A549 (cell line): ENCODE data around the gene EME2. TPM values are rescaled to one million over a fixed set of nuclear protein-coding genes. Genes with fewer than 3 reads are reported as not detected.

Source experiments
- ATAC-seq, 2 experiments: fragments of 200-7000 bp in 1 of 2; fragments of >200 bp in 1 of 2; cut with Nextera tagmentation in 1 of 2; cut with Tn5 transposase in 1 of 2; 3 replicates each; pipeline versions ENCODE4 v1.8.0 to v1.9.1; 2018 to 2020; ENCODE audit warnings: mild to moderate bottlenecking in 1 of 2, moderate library complexity in 1 of 2
- CTCF ChIA-PET: fragments of 300-600 bp; sonication (Branson Sonifier 250); formaldehyde crosslinking; extraction: SDS; loops from one replicate; lab custom pipeline; 2021; ENCODE audit warnings: antibody characterized with exemption, inconsistent platforms; lab: Yijun Ruan, JAX
- POLR2A ChIA-PET: fragments of 350-600 bp; formaldehyde crosslinking; extraction: SDS; loops from one replicate; lab custom pipeline; 2021; ENCODE audit warnings: antibody characterized with exemption, inconsistent platforms; lab: Yijun Ruan, JAX
- DNase-seq, 2 experiments: peaks; one replicate each; pipeline versions ENCODE4 v3.0.0 to v3.0.0-alpha.2; 2011 to 2016; ENCODE audit warnings: low read depth in 1 of 2, low spot score in 1 of 2
- FAIRE-seq: peaks from 2 replicates; lab custom pipeline; 2011; peaks lifted over from hg19 to GRCh38; lab: Jason Lieb, UNC
- H3K27ac ChIP-seq, 2 experiments: fragments of >200 bp; sonication (Bioruptor Twin); formaldehyde crosslinking; 3 replicates each; pipeline ENCODE4 v1.5.1; 2016 to 2017
- H3K4me1 ChIP-seq: fragments of >200 bp; sonication (Bioruptor Twin); formaldehyde crosslinking; 3 replicates; pipeline ENCODE4 v1.6.1; 2016
- H3K4me2 ChIP-seq: fragments of >200 bp; sonication (Bioruptor Twin); formaldehyde crosslinking; 3 replicates; pipeline ENCODE4 v1.6.1; 2016
- H3K4me3 ChIP-seq: fragments of >200 bp; sonication (Bioruptor Twin); formaldehyde crosslinking; 3 replicates; pipeline ENCODE4 v1.5.1; 2016
- H3K9me3 ChIP-seq: fragments of >200 bp; sonication (Bioruptor Twin); formaldehyde crosslinking; 3 replicates; pipeline ENCODE4 v1.6.1; 2016
- CBX2 ChIP-seq: fragments of 200-600 bp; sonication (generic); IDR thresholded peaks from 2 replicates; pipeline ENCODE4 v1.6.1; 2016; ENCODE audit warnings: low read depth, mild to moderate bottlenecking, borderline replicate concordance
- EHF ChIP-seq: fragments of 250-450 bp; sonication (Bioruptor Pico); IDR thresholded peaks from 2 replicates; pipeline ENCODE4 v1.5.0; 2020; ENCODE audit warnings: mild to moderate bottlenecking
- FOSB ChIP-seq: fragments of 250-450 bp; sonication (Bioruptor Pico); IDR thresholded peaks from 2 replicates; pipeline ENCODE4 v1.5.0; 2020; ENCODE audit warnings: mild to moderate bottlenecking, moderate library complexity
- HOXA7 ChIP-seq: fragments of 250-450 bp; sonication (Bioruptor Pico); IDR thresholded peaks from 2 replicates; pipeline ENCODE4 v1.5.0; 2020; ENCODE audit warnings: mild to moderate bottlenecking, moderate library complexity
- HOXB13 ChIP-seq: fragments of 250-450 bp; sonication (Bioruptor Pico); IDR thresholded peaks from 2 replicates; pipeline ENCODE4 v1.5.0; 2020; ENCODE audit warnings: low read depth, mild to moderate bottlenecking, moderate library complexity
- JUN ChIP-seq, 2 experiments: fragments of >200 bp; sonication (Bioruptor Twin); formaldehyde crosslinking; IDR thresholded peaks; 2 replicates in 1 of 2; 3 replicates in 1 of 2; pipeline ENCODE4 v1.6.1; 2016 to 2017
- JUNB ChIP-seq: fragments of >200 bp; sonication (Bioruptor Twin); formaldehyde crosslinking; IDR thresholded peaks from 2 replicates; pipeline ENCODE4 v1.6.1; 2016
- KDM5A ChIP-seq: fragments of 200-600 bp; sonication (generic); IDR thresholded peaks from 2 replicates; pipeline ENCODE4 v1.6.1; 2016; ENCODE audit warnings: antibody characterized with exemption, mild to moderate bottlenecking
- MAFK ChIP-seq: fragments of 450-650 bp; IDR thresholded peaks from 2 replicates; pipeline ENCODE4 v1.6.1; 2014; ENCODE audit not compliant: partially characterized antibody
- MAZ ChIP-seq: fragments of 150-350 bp; IDR thresholded peaks from 2 replicates; pipeline ENCODE4 v1.6.1; 2014; ENCODE audit warnings: antibody characterized with exemption, low read depth, low read length, borderline replicate concordance
- MYC ChIP-seq: IDR thresholded peaks from 2 replicates; pipeline ENCODE4 v1.6.1; 2012; ENCODE audit warnings: mild to moderate bottlenecking, inconsistent platforms, low read length, improper control_type of control experiment, borderline replicate concordance
- NFE2L2 ChIP-seq: fragments of 150-350 bp; conservative IDR thresholded peaks from 2 replicates; pipeline ENCODE4 v1.6.1; 2014; ENCODE audit warnings: low read length
- NR3C1 ChIP-seq: fragments of >200 bp; sonication (Bioruptor Twin); formaldehyde crosslinking; IDR thresholded peaks from 3 replicates; pipeline ENCODE4 v1.6.1; 2017
- RARB ChIP-seq: fragments of 250-450 bp; sonication (Bioruptor Pico); IDR thresholded peaks from 2 replicates; pipeline ENCODE4 v1.8.0; 2021; ENCODE audit warnings: mild to moderate bottlenecking, moderate library complexity
- RFX5 ChIP-seq: fragments of 450-650 bp; IDR thresholded peaks from 2 replicates; pipeline ENCODE4 v1.7.1; 2014; ENCODE audit warnings: antibody characterized with exemption, mild to moderate bottlenecking, moderate library complexity
- RNF2 ChIP-seq: fragments of 200-600 bp; sonication (generic); IDR thresholded peaks from 2 replicates; pipeline ENCODE4 v1.6.1; 2016; ENCODE audit warnings: low read depth, mild to moderate bottlenecking, antibody characterized with exemption, moderate library complexity, borderline replicate concordance
- TP53 ChIP-seq: fragments of 250-450 bp; sonication (Bioruptor Pico); IDR thresholded peaks from 2 replicates; pipeline ENCODE4 v1.5.0; 2021; ENCODE audit warnings: mild to moderate bottlenecking, moderate library complexity
- ZSCAN20 ChIP-seq: fragments of 250-450 bp; sonication (Bioruptor Pico); IDR thresholded peaks from 2 replicates; pipeline ENCODE4 v1.8.0; 2022; ENCODE audit warnings: mild to moderate bottlenecking, moderate library complexity
- WGBS: methylation state at CpG from one replicate; pipeline ENCODE4 v1.1.6; 2017; ENCODE audit errors: missing lambda C conversion rate; 5-methylcytosine and 5-hydroxymethylcytosine counted together
- polyA plus RNA-seq, 4 experiments: library from polyadenylated mRNA; depleted of rRNA in 3 of 4; stranded (reverse); fragments of >200 nt; fragmentation: RNase III in 1 of 4; extraction: RNeasy Plus Mini Kit Qiagen cat#74134 plus additional on column Dnase treatment in 1 of 4; gene quantifications; 2 replicates in 3 of 4; 3 replicates in 1 of 4; pipeline ENCODE4 v1.2.3, GENCODE V29; 2011 to 2017
- TF ChIP-seq, protein P1 (sequence below): fragments of 200-600 bp; sonication (generic); IDR thresholded peaks from 2 replicates; pipeline ENCODE4 v1.6.1; 2016; ENCODE audit warnings: antibody characterized with exemption, mild to moderate bottlenecking, moderate library complexity
- TF ChIP-seq, protein P2 (sequence below): fragments of >200 bp; sonication (Bioruptor Twin); formaldehyde crosslinking; IDR thresholded peaks from 3 replicates; pipeline ENCODE4 v1.6.1; 2016

Gene EME2
- polyA plus RNA-seq, 2 of the 4 experiments (the other 2 are of a cell fraction): 2.9 to 16.5 TPM

DNA sequence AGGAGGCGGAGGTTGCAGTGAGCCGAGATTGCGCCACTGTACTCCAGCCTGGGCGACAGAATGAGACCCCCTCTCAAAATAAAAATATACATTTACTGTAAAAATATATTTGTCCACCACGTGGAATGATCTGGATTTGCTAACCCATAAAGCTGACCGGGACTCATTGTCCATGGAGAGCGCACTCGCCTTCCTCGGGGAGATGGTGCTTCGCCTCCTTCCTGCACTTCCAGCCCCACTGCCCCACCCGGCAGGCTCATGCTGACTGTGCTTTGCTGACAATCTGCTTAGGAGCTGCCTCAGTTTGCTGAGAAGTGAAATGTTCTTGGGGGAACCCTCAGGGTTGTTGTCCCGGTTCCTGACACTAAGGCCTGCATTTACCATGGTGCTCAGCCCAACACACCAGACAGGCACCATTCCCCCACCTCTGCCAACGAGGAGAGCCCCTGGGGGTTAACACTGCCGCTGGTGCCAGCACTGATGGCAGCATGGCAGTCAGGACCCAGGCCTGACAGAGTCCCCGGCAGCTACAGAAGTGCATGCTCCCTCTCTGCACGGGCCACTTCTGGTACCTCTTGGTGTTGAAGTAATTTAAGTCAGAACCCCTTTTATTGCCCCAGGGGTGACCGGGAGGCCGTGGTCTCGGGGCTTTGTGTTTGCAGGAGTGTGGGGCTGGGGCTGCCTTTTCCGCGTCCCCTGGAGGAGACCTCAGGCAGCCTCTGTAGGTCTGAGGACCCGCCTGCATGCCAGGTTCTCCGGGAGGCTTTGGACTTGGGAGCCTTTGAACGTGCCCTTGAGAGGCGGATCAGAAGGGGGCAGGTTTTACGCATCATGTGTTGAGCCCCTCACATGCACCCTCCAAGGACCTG, 12.6 kb downstream of the EME2 start:
- POLR2A ChIA-PET: interaction anchor here (0.6 kb wide), 1 partner anchor 29 kb away, joined by 3 read pairs; no protein-coding TSS in a partner anchor
- CTCF ChIA-PET: interaction anchor here (0.7 to 1.6 kb wide), 6 partner anchors 11 to 970 kb away, joined by 3 to 4 read pairs (median 4); partner anchors contain the start of gene EME2
- FAIRE-seq: no peak
- Histone ChIP-seq H3K4me1 (peaks cover 19% of the 10 kb centered on the region; the same call in 2 of the 3 replicates), H3K4me2 (no peak overlapping the region), H3K27ac (no peak overlapping the region), H3K9me3 (no peaks in the 10 kb centered on the region), H3K4me3 (no peak overlapping the region)
- TF ChIP-seq JUN (IDR thresholded peaks at IDR 0.05): no peak
- no peak for TF ChIP-seq HOXB13
- no peak for TF ChIP-seq EHF (CRISPR knock-in tag)
- TF ChIP-seq, protein P1, sequence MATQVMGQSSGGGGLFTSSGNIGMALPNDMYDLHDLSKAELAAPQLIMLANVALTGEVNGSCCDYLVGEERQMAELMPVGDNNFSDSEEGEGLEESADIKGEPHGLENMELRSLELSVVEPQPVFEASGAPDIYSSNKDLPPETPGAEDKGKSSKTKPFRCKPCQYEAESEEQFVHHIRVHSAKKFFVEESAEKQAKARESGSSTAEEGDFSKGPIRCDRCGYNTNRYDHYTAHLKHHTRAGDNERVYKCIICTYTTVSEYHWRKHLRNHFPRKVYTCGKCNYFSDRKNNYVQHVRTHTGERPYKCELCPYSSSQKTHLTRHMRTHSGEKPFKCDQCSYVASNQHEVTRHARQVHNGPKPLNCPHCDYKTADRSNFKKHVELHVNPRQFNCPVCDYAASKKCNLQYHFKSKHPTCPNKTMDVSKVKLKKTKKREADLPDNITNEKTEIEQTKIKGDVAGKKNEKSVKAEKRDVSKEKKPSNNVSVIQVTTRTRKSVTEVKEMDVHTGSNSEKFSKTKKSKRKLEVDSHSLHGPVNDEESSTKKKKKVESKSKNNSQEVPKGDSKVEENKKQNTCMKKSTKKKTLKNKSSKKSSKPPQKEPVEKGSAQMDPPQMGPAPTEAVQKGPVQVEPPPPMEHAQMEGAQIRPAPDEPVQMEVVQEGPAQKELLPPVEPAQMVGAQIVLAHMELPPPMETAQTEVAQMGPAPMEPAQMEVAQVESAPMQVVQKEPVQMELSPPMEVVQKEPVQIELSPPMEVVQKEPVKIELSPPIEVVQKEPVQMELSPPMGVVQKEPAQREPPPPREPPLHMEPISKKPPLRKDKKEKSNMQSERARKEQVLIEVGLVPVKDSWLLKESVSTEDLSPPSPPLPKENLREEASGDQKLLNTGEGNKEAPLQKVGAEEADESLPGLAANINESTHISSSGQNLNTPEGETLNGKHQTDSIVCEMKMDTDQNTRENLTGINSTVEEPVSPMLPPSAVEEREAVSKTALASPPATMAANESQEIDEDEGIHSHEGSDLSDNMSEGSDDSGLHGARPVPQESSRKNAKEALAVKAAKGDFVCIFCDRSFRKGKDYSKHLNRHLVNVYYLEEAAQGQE: no peak
- no peak for TF ChIP-seq CBX2
- TF ChIP-seq MAZ: no peak
- TF ChIP-seq TP53 (CRISPR knock-in tag): no peak
- no peak for TF ChIP-seq MAFK
- 89% methylated on average over 25 of the region's 26 CpGs for WGBS
- no peak for ATAC-seq
- DNase-seq: no peak

DNA sequence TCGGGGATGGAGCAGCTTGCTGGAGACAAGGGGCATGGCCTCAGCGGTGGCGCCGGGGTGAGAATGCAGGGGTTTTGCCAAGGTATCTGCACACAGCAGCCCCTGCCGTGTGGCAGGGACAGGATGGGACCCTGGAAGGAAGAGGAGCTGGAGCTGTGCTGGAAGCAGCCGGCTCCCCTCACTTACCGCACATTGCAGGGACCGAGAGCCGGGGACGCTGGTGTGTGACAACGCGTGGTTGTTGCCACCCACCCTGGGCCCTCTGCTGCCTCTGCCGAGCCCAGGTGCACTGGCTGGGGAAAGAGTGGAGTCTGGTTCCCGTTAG, 13.2 kb downstream of the EME2 start:
- FAIRE-seq (no peak), DNase-seq (no peak), ATAC-seq (no peak)
- no peaks in the 10 kb centered on the region for H3K9me3 ChIP-seq
- H3K4me3 ChIP-seq: no peak overlapping the region
- H3K4me1 ChIP-seq: peaks cover 14% of the 10 kb centered on the region; the same call in 2 of the 3 replicates
- CTCF ChIA-PET: interaction anchor here (0.7 to 1.3 kb wide), 3 partner anchors 11 to 78 kb away, joined by 3 to 4 read pairs (median 3); no protein-coding TSS in a partner anchor
- H3K4me2 ChIP-seq: no peak overlapping the region
- 91% methylated on average over 11 of the region's 14 CpGs for WGBS
- POLR2A ChIA-PET: no interaction called here
- no peak overlapping the region for H3K27ac ChIP-seq
- TF ChIP-seq MYC: no peak
- no peak for TF ChIP-seq KDM5A
- TF ChIP-seq RFX5: no peak
- no peak for TF ChIP-seq ZSCAN20
- TF ChIP-seq JUNB: no peak
- TF ChIP-seq RARB (CRISPR knock-in tag): no peak
- TF ChIP-seq, protein P2, sequence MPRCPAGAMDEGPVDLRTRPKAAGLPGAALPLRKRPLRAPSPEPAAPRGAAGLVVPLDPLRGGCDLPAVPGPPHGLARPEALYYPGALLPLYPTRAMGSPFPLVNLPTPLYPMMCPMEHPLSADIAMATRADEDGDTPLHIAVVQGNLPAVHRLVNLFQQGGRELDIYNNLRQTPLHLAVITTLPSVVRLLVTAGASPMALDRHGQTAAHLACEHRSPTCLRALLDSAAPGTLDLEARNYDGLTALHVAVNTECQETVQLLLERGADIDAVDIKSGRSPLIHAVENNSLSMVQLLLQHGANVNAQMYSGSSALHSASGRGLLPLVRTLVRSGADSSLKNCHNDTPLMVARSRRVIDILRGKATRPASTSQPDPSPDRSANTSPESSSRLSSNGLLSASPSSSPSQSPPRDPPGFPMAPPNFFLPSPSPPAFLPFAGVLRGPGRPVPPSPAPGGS: no peak
- TF ChIP-seq MAFK: no peak
- no peak for TF ChIP-seq RNF2
- TF ChIP-seq FOSB (CRISPR knock-in tag): no peak
- no peak for TF ChIP-seq NR3C1
- no peak for TF ChIP-seq TP53 (CRISPR knock-in tag)
- no peak for TF ChIP-seq HOXA7 (CRISPR knock-in tag)
- TF ChIP-seq NFE2L2: no peak
